ENCODE measurements around the gene DNAJC1.
"Not testable (repeated sequence)": the region's sequence is repeated elsewhere in the genome, so short reads cannot be mapped to it uniquely, and the experiment has no call there.

The DNAJC1 gene

DNA sequence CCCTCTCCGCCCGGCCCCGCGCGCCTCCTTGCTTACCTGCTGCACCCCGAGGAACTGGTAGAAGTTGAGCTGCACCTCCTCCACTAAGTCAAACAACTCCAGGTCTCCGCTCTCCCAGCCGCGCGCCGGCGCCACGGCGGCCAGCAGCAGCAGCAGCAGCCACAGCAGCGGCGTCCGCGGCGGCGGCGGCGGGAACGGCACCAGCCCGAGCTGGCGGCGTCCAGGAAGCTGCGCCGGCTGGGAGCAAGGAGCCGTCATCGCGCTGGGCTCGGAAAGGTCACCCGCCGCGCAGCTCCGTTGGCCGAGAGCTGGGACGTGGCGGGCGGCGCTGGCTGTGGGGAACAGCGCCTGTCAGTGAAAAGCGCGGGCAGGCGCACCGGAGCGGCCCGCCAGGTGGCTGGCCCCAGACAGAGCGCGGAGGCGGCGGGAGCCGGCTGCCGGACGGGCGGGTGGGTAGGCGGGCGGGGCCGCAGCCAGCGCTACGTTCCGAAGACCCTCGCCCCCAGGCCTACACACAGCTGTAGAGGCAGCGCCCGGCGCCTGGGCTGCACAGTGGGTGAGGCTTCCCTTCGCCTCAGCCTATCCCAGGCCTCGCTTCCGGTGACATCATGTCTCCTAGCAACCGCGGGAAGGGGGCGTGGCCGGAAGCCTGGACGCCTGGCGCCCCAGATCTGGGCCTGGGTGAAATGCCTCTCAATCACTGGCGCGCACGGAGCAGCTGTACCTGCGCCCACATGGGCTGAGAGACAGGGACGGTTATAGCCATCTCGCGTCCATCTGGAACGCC, at the start of gene DNAJC1:
Gene DNAJC1 (minus strand): TSS at position 554 of the 787 bp plus-strand sequence. CDS start 296 bp downstream, at position 258.
- H3K9me3 ChIP-seq (ENCODE audit: control insufficient read depth, insufficient read depth, low read length) = no peaks in the 10 kb centered on the region
- peaks cover 7% of the 10 kb centered on the region for H3K4me1 ChIP-seq (ENCODE audit: control insufficient read depth, insufficient read depth, low read length)
- no peaks in the 10 kb centered on the region for H3K36me3 ChIP-seq (ENCODE audit: control insufficient read depth, insufficient read depth, low read length)
- peaks cover 13% of the 10 kb centered on the region for H3K27me3 ChIP-seq (ENCODE audit: control insufficient read depth, insufficient read depth, low read length)
- peak within 1 kb of the TSS; percentile 84 for H3K27ac ChIP-seq (ENCODE audit: low read depth, low read length)
- H3K9ac ChIP-seq (ENCODE audit: low read depth, low read length) = peak within 1 kb of the TSS; percentile 54
- H3K4me3 ChIP-seq (ENCODE audit: low read depth, low read length) = peak within 1 kb of the TSS; percentile 86

DNA sequence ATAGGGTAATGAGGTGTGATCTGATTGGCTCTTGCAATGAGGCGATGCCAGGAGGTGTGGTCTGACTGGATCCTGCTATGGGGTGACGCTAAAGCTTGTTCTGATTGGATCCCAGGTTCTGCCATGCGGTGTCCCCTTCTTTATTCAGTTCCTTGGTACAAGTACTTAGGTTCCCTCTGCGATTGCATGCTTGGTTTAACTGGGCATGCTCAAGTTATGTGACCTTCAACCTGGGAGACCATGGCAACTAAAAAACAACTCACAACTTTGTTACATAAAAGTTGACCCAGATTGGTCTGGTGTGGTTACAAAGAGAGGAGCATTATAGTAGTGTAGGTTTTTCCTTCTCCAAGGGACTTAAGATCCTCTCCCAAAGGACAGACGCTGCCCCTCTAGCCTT, 49.5 kb upstream of the DNAJC1 start:
- Histone ChIP-seq H3K9me3 (ENCODE audit: control insufficient read depth, insufficient read depth, low read length) (0 out of 2 replicates have a peak, but pooled peaks cover 3% of the 10 kb centered on the region), H3K4me1 (ENCODE audit: control insufficient read depth, insufficient read depth, low read length) (no peaks in the 10 kb centered on the region), H3K9ac (ENCODE audit: low read depth, low read length) (no peak overlapping the region), H3K4me3 (ENCODE audit: low read depth, low read length) (no peak overlapping the region), H3K27me3 (ENCODE audit: control insufficient read depth, insufficient read depth, low read length) (no peaks in the 10 kb centered on the region), H3K36me3 (ENCODE audit: control insufficient read depth, insufficient read depth, low read length) (no peaks in the 10 kb centered on the region), H3K27ac (ENCODE audit: low read depth, low read length) (no peak overlapping the region)

DNA sequence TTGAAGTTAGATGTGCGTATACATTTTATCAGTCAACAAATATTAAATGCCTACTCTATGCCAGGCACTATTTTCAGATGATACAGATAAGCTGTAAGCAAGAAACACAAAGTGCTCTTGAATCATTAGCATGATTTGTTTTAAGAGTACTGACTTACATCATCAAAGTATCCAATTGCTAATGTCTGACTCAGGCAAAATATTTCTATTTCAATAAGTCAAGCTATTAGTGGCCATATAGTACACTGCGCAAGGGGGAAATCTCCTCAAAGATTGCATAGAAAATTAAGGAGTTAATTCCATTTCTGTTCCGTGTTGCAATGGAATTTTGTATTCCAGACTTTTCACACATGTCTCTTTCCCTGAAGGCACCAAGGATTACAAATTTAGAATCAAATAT, 46.1 kb upstream of the DNAJC1 start:
- no peak overlapping the region for H3K4me3 ChIP-seq (ENCODE audit: low read depth, low read length)
- no peaks in the 10 kb centered on the region for H3K36me3 ChIP-seq (ENCODE audit: control insufficient read depth, insufficient read depth, low read length)
- no peak overlapping the region for H3K27ac ChIP-seq (ENCODE audit: low read depth, low read length)
- H3K27me3 ChIP-seq (ENCODE audit: control insufficient read depth, insufficient read depth, low read length) = no peaks in the 10 kb centered on the region
- H3K9me3 ChIP-seq (ENCODE audit: control insufficient read depth, insufficient read depth, low read length) = 0 out of 2 replicates have a peak, but pooled peaks cover 3% of the 10 kb centered on the region
- H3K9ac ChIP-seq (ENCODE audit: low read depth, low read length) = no peak overlapping the region
- H3K4me1 ChIP-seq (ENCODE audit: control insufficient read depth, insufficient read depth, low read length) = no peaks in the 10 kb centered on the region

DNA sequence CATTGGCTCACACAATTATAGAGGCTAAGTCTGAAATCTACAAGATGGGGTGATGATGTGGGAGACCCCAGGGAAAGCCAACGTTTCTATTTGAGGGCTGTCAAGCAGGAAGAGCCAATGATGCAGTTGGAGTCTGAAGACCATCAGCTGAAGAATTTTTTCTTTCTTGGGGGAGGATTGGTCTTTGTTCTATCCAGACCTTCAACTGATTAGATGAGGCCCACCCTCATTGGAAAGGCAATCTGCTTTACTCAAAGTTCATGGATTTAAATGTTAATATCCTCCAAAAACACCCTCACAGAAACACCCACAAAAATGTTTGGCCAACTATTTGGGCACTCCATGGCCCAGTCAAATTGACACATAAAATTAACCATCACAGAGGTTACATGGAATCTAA, 44.3 kb upstream of the DNAJC1 start:
- Histone ChIP-seq H3K27ac (ENCODE audit: low read depth, low read length) (no peak overlapping the region), H3K4me1 (ENCODE audit: control insufficient read depth, insufficient read depth, low read length) (peaks cover 4% of the 10 kb centered on the region; the same call in 1 of the 2 replicates), H3K36me3 (ENCODE audit: control insufficient read depth, insufficient read depth, low read length) (no peaks in the 10 kb centered on the region), H3K27me3 (ENCODE audit: control insufficient read depth, insufficient read depth, low read length) (no peaks in the 10 kb centered on the region), H3K9me3 (ENCODE audit: control insufficient read depth, insufficient read depth, low read length) (0 out of 2 replicates have a peak, but pooled peaks cover under 1% of the 10 kb centered on the region), H3K4me3 (ENCODE audit: low read depth, low read length) (no peak overlapping the region), H3K9ac (ENCODE audit: low read depth, low read length) (no peak overlapping the region)

GRCh38 chr10:22043327-22043633, 39.8 kb upstream of the DNAJC1 start:
- Histone ChIP-seq H3K4me1 (ENCODE audit: control insufficient read depth, insufficient read depth, low read length) (peaks cover 11% of the 10 kb centered on the region; the same call in 1 of the 2 replicates), H3K4me3 (ENCODE audit: low read depth, low read length) (no peak overlapping the region), H3K36me3 (ENCODE audit: control insufficient read depth, insufficient read depth, low read length) (no peaks in the 10 kb centered on the region), H3K27ac (ENCODE audit: low read depth, low read length) (no peak overlapping the region), H3K9ac (ENCODE audit: low read depth, low read length) (no peak overlapping the region), H3K9me3 (ENCODE audit: control insufficient read depth, insufficient read depth, low read length) (no peaks in the 10 kb centered on the region), H3K27me3 (ENCODE audit: control insufficient read depth, insufficient read depth, low read length) (no peaks in the 10 kb centered on the region)

DNA sequence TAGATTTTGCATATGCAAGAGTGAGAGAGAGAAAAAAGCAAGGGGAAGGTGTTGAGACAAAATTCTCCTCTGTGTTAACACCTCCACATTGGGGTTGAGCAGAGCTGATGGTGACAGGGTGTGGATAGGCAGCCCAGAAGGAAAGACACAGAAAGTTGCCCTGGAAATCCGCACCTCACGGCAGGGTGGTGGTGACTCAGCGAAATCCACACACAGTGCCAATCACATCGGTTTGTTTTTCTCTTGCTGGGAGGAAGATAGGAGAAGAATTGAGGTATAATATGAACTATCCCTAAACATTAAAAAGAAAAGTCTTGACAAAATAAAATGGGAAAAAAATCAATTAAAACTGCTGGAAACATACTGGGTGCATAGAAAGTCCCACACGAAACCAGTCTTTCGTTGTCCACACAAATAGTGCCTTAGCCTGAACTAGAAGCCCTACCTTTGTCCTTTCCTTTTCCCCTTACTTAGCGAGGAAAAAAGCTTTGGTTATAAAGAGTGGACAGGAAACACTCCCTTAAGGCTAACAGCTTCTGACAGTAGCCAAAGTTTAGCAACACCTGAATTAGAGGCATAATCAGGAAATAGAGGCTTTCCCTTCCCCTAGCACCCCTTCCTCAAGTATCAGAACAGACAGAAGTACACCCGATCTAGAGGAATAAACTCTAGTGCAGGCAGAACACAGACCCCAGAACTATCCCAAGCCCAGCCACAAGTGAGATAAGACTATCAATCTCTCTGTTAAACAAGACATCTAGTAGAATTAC, 39.2 kb upstream of the DNAJC1 start:
- peak overlapping the region; percentile 25 for H3K27ac ChIP-seq (ENCODE audit: low read depth, low read length)
- no peaks in the 10 kb centered on the region for H3K27me3 ChIP-seq (ENCODE audit: control insufficient read depth, insufficient read depth, low read length)
- no peaks in the 10 kb centered on the region for H3K36me3 ChIP-seq (ENCODE audit: control insufficient read depth, insufficient read depth, low read length)
- H3K4me3 ChIP-seq (ENCODE audit: low read depth, low read length) = no peak overlapping the region
- H3K9me3 ChIP-seq (ENCODE audit: control insufficient read depth, insufficient read depth, low read length) = no peaks in the 10 kb centered on the region
- H3K4me1 ChIP-seq (ENCODE audit: control insufficient read depth, insufficient read depth, low read length) = peaks cover 11% of the 10 kb centered on the region; the same call in 1 of the 2 replicates
- no peak overlapping the region for H3K9ac ChIP-seq (ENCODE audit: low read depth, low read length)

- Histone ChIP-seq H3K36me3 (ENCODE audit: control insufficient read depth, insufficient read depth, low read length) (no peaks in the 10 kb centered on the region), H3K27me3 (ENCODE audit: control insufficient read depth, insufficient read depth, low read length) (no peaks in the 10 kb centered on the region), H3K9ac (ENCODE audit: low read depth, low read length) (no peak overlapping the region), H3K9me3 (ENCODE audit: control insufficient read depth, insufficient read depth, low read length) (no peaks in the 10 kb centered on the region), H3K4me1 (ENCODE audit: control insufficient read depth, insufficient read depth, low read length) (no peaks in the 10 kb centered on the region), H3K27ac (ENCODE audit: low read depth, low read length) (no peak overlapping the region), H3K4me3 (ENCODE audit: low read depth, low read length) (no peak overlapping the region)
These were observed 30.8 kb upstream of the DNAJC1 start for GRCh38 chr10:22034333-22034732.

GRCh38 chr10:22032268-22032667, 28.7 kb upstream of the DNAJC1 start:
- H3K9ac ChIP-seq (ENCODE audit: low read depth, low read length); H3K27ac ChIP-seq (ENCODE audit: low read depth, low read length); H3K9me3 ChIP-seq (ENCODE audit: control insufficient read depth, insufficient read depth, low read length); H3K4me3 ChIP-seq (ENCODE audit: low read depth, low read length); H3K36me3 ChIP-seq (ENCODE audit: control insufficient read depth, insufficient read depth, low read length); H3K4me1 ChIP-seq (ENCODE audit: control insufficient read depth, insufficient read depth, low read length); H3K27me3 ChIP-seq (ENCODE audit: control insufficient read depth, insufficient read depth, low read length): not testable (repeated sequence)

DNA sequence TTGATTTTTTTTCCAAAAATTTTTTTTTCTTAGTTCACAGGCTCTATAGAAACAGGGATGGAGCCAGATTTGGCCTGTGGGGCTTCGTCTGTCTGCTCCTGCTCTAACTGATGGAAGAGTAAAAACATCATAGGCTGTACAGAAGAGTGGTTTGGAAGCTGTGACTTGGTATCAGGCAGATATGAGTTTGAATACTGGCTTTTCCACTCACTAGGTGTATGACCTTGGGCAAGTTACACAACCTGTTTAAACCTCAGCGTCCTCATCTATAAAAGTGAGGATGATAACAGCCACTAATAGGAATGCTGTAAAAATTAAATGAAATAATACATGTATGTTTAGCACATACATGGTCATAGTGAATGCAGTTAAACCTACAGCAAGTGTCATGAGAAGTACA, 26.9 kb upstream of the DNAJC1 start:
- H3K36me3 ChIP-seq (ENCODE audit: control insufficient read depth, insufficient read depth, low read length) = no peaks in the 10 kb centered on the region
- H3K9ac ChIP-seq (ENCODE audit: low read depth, low read length) = no peak overlapping the region
- H3K4me3 ChIP-seq (ENCODE audit: low read depth, low read length) = no peak overlapping the region
- no peaks in the 10 kb centered on the region for H3K4me1 ChIP-seq (ENCODE audit: control insufficient read depth, insufficient read depth, low read length)
- H3K27ac ChIP-seq (ENCODE audit: low read depth, low read length) = no peak overlapping the region
- H3K9me3 ChIP-seq (ENCODE audit: control insufficient read depth, insufficient read depth, low read length) = no peaks in the 10 kb centered on the region
- H3K27me3 ChIP-seq (ENCODE audit: control insufficient read depth, insufficient read depth, low read length) = no peaks in the 10 kb centered on the region

- Histone ChIP-seq H3K27me3 (ENCODE audit: control insufficient read depth, insufficient read depth, low read length) (no peaks in the 10 kb centered on the region), H3K4me1 (ENCODE audit: control insufficient read depth, insufficient read depth, low read length) (no peaks in the 10 kb centered on the region), H3K9ac (ENCODE audit: low read depth, low read length) (no peak overlapping the region), H3K4me3 (ENCODE audit: low read depth, low read length) (no peak overlapping the region), H3K36me3 (ENCODE audit: control insufficient read depth, insufficient read depth, low read length) (no peaks in the 10 kb centered on the region), H3K27ac (ENCODE audit: low read depth, low read length) (no peak overlapping the region), H3K9me3 (ENCODE audit: control insufficient read depth, insufficient read depth, low read length) (no peaks in the 10 kb centered on the region)
These were observed 26.1 kb upstream of the DNAJC1 start for GRCh38 chr10:22029445-22030236.

All from HUES48 (cell line).